ENCODE measurements around the gene CCDC149. TPM values are rescaled to one million over a fixed set of nuclear protein-coding genes. Genes with fewer than 3 reads are reported as not detected.

The CCDC149 gene
- total and polyA plus RNA-seq, 2 of the 4 experiments (the other 2 are of a cell fraction), result 6.7 to 7.0 TPM

GRCh38 chr4:24858026-24858425 is 54.8 kb downstream of the CCDC149 start:
- Histone ChIP-seq H3K4me3 (ENCODE audit: insufficient read depth, low read depth, low read length) (no peak overlapping the region), H3K4ac (ENCODE audit: low read depth, low read length) (no peak overlapping the region), H3K79me1 (ENCODE audit: low read depth in 1 of 2, low read length in 2 of 2) (peaks cover 0 to 6% of the 10 kb centered on the region in 2 experiments; a peak in 1 of 4 replicates), H2BK5ac (ENCODE audit: low read depth, low read length, poor library complexity, severe bottlenecking) (no peak overlapping the region), H3K4me1 (ENCODE audit: control insufficient read depth, insufficient read depth, low read length) (peaks cover 8% of the 10 kb centered on the region), H3K4me2 (ENCODE audit: low read depth, low read length) (peak overlapping the region; percentile 48; the same call in 1 of the 2 replicates), H2BK120ac (ENCODE audit: low read depth, low read length) (no peak overlapping the region), H4K8ac (ENCODE audit: low read depth in 2 of 2, low read length in 2 of 2) (no peak overlapping the region), H2AFZ (replicated peaks; ENCODE audit: low read length, poor library complexity) (no peak overlapping the region), H4K5ac (ENCODE audit: low read depth, low read length) (no peak overlapping the region), H2BK15ac (ENCODE audit: low read depth, low read length) (no peak overlapping the region), H2BK20ac (ENCODE audit: low read depth, low read length) (no peak overlapping the region), H2AK9ac (replicated peaks; ENCODE audit: low read depth, low read length, poor library complexity) (no peak overlapping the region), H3K14ac (replicated peaks; ENCODE audit: low read depth, low read length) (no peak overlapping the region), H2AK5ac (ENCODE audit: low read depth, low read length) (no peak overlapping the region), H3K36me3 (ENCODE audit: control insufficient read depth, insufficient read depth, low read length) (no peaks in the 10 kb centered on the region), H3K23ac (ENCODE audit: low read depth, low read length) (no peak overlapping the region), H3K9me3 (ENCODE audit: control insufficient read depth, insufficient read depth, low read length) (no peaks in the 10 kb centered on the region; the same call in 1 of the 2 replicates), H4K91ac (ENCODE audit: insufficient read depth, low read depth, low read length) (no peak overlapping the region), H3K9ac (ENCODE audit: low read depth, low read length) (no peak overlapping the region), H3K27me3 (ENCODE audit: control insufficient read depth, insufficient read depth, low read length) (no peaks in the 10 kb centered on the region), H3K18ac (ENCODE audit: low read depth, low read length) (no peak overlapping the region), H3K27ac (ENCODE audit: insufficient read depth, low read length) (no peak overlapping the region), H4K20me1 (ENCODE audit: insufficient read depth, low read length) (no peaks in the 10 kb centered on the region), H3K56ac (ENCODE audit: extremely low read depth, insufficient read depth, low read length) (no peak overlapping the region), H3K9me1 (ENCODE audit: insufficient read depth, low read length) (peaks cover 4% of the 10 kb centered on the region; the same call in 1 of the 2 replicates)
- WGBS, 2 experiments (ENCODE audit: extremely low coverage in 2 of 2, insufficient read length in 1 of 2), result no CpG with 5 or more reads among the region's 3 CpGs
- CTCF ChIA-PET, result interaction anchor here (0.9 kb wide), 1 partner anchor 12 kb away, joined by 4 read pairs; no protein-coding TSS in a partner anchor
- intact Hi-C loops (cut with micrococcal nuclease) (loop anchor here (10.0 kb wide), 1 partner anchor 517 kb away; the partner anchor contains the start of gene ANAPC4), dilution Hi-C loops (cut with HindIII; ENCODE audit: low sequenced_read_pairs, unreplicated experiment) (no loop called here), in situ Hi-C loops (cut with MboI; ENCODE audit: low sequenced_read_pairs) (no loop called here)
- ATAC-seq (ENCODE audit: low read depth) (peak; percentile 88), DNase-seq (peak; percentile 78)
- POLR2A ChIA-PET (ENCODE audit: unreplicated experiment), result interaction anchor here (0.6 to 0.7 kb wide), 2 partner anchors 18 to 168 kb away, joined by 3 to 5 read pairs; no protein-coding TSS in a partner anchor
- no peak for TF ChIP-seq MXI1 (IDR thresholded peaks at IDR 0.05; ENCODE audit: borderline replicate concordance, low read depth, low read length)
- TF ChIP-seq FOS (IDR thresholded peaks at IDR 0.05; ENCODE audit: low read depth, low read length), result peak; percentile 34; the same call in 1 of the 2 replicates
- BruUV-seq (replicated peaks), result no TSS peak

All from IMR-90 (cell line).